8988T (cell line): ENCODE data around the gene SLC27A6.
"Not testable (repeated sequence)": the region's sequence is repeated elsewhere in the genome, so short reads cannot be mapped to it uniquely, and the experiment has no call there.

Experiments
- DNase-seq: peaks from one replicate; pipeline ENCODE4 v3.0.0; 2011

The SLC27A6 gene

GRCh38 chr5:129001841-129002526 is 36.7 kb downstream of the SLC27A6 start:
- no peak for DNase-seq

GRCh38 chr5:129002527-129002842 is 37.2 kb downstream of the SLC27A6 start:
- DNase-seq, result no peak

- no peak for DNase-seq
Measured at GRCh38 chr5:129003232-129003631, 37.9 kb downstream of the SLC27A6 start.

GRCh38 chr5:129014185-129014584 is 48.9 kb downstream of the SLC27A6 start:
- DNase-seq, result no peak

GRCh38 chr5:129018837-129019236 is 53.5 kb downstream of the SLC27A6 start:
- no peak for DNase-seq

- no peak for DNase-seq
Measured at GRCh38 chr5:129019401-129019908, 54.2 kb downstream of the SLC27A6 start.

GRCh38 chr5:129020683-129021082 is 55.4 kb downstream of the SLC27A6 start:
- DNase-seq, result no peak

GRCh38 chr5:129021744-129022143 is 56.5 kb downstream of the SLC27A6 start:
- DNase-seq, result no peak

GRCh38 chr5:129022599-129022998 is 57.3 kb downstream of the SLC27A6 start:
- no peak for DNase-seq

GRCh38 chr5:129027260-129027659 is 62.0 kb downstream of the SLC27A6 start:
- DNase-seq, result no peak

- DNase-seq, result no peak
Measured at GRCh38 chr5:129031886-129032683, 66.8 kb downstream of the SLC27A6 start.

- not testable (repeated sequence) for DNase-seq
Measured at GRCh38 chr5:129036257-129036656, 71.0 kb downstream of the SLC27A6 start.

- DNase-seq, result no peak
Measured at GRCh38 chr5:129041196-129041881, 76.1 kb downstream of the SLC27A6 start.

GRCh38 chr5:129042306-129042705 is 77.0 kb downstream of the SLC27A6 start:
- no peak for DNase-seq

GRCh38 chr5:129043894-129044293 is 78.6 kb downstream of the SLC27A6 start:
- no peak for DNase-seq

- no peak for DNase-seq
Measured at GRCh38 chr5:129046151-129046550, 80.9 kb downstream of the SLC27A6 start.

- no peak for DNase-seq
Measured at GRCh38 chr5:129048509-129048908, 83.2 kb downstream of the SLC27A6 start.

- DNase-seq, result no peak
Measured at GRCh38 chr5:129049126-129049799, 84.0 kb downstream of the SLC27A6 start.

GRCh38 chr5:129051283-129051682 is 86.0 kb downstream of the SLC27A6 start:
- no peak for DNase-seq

- no peak for DNase-seq
Measured at GRCh38 chr5:129053438-129053837, 88.2 kb downstream of the SLC27A6 start.

GRCh38 chr5:129057329-129057728 is 92.0 kb downstream of the SLC27A6 start:
- DNase-seq, result no peak

- no peak for DNase-seq
Measured at GRCh38 chr5:129061849-129062248, 96.6 kb downstream of the SLC27A6 start.

- no peak for DNase-seq
Measured at GRCh38 chr5:129063483-129064113, 98.3 kb downstream of the SLC27A6 start.
